ENCODE measurements around the gene GLIS1. TPM values are rescaled to one million over a fixed set of nuclear protein-coding genes. Genes with fewer than 3 reads are reported as not detected.

GLIS1 gene
- total and polyA plus RNA-seq, 2 of the 8 experiments (the other 6 are each of a cell fraction or from before 2014, with no cell fraction given): 0.15 to 0.22 TPM

DNA sequence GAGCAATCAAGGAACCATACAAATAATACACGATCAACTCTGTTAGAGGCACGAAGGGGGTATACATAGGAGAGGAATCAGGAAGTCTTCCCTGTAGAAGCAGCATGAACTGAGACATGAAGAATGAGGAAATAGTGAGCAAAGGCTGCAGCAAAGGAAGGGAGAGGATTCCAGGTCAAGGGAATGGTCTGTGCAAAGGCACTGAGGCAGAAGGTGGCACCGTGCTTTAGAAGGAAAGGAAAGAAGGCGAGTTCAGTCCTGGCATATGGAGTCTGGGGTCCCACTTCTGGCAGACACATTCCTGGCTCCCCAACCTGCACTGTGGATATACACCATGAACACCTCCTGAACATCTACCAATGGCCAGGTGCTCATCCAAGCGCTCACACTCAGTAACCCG is 56.1 kb downstream of the GLIS1 start (continued):
- TF ChIP-seq CHD7 (IDR thresholded peaks at IDR 0.05; ENCODE audit: insufficient replicate concordance, low read length) (no peak), TAF7 (optimal IDR thresholded peaks at IDR 0.05; ENCODE audit: borderline replicate concordance, low read depth, low read length) (no peak), CREB1 (IDR thresholded peaks at IDR 0.05) (no peak), SIRT6 (IDR thresholded peaks at IDR 0.05; ENCODE audit: low read length) (no peak), GABPA (IDR thresholded peaks at IDR 0.05; ENCODE audit: borderline replicate concordance, insufficient read depth, low read length) (no peak), POLR2A (IDR thresholded peaks at IDR 0.05; ENCODE audit: control extremely low read depth in 1 of 2, low read depth in 2 of 2, low read length in 2 of 2) (no peak), SP4 (IDR thresholded peaks at IDR 0.05; ENCODE audit: low read length) (no peak), GTF2F1 (IDR thresholded peaks at IDR 0.05; ENCODE audit: borderline replicate concordance, low read depth, low read length) (no peak), YY1 (IDR thresholded peaks at IDR 0.05; ENCODE audit: low read depth, low read length) (no peak), CBX5 (IDR thresholded peaks at IDR 0.05; ENCODE audit: low read depth, low read length) (no peak)
- TF ChIP-seq, protein P1, sequence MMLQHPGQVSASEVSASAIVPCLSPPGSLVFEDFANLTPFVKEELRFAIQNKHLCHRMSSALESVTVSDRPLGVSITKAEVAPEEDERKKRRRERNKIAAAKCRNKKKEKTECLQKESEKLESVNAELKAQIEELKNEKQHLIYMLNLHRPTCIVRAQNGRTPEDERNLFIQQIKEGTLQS (IDR thresholded peaks at IDR 0.05; ENCODE audit: insufficient read depth, low read depth, low read length): no peak

Data from H1 (cell line).